SK-N-MC (cell line): ENCODE results near the gene CDC25B.

ENCODE experiments used
- DNase-seq: peaks from one replicate; pipeline ENCODE4 v3.0.0-alpha.2; 2011; ENCODE audit warnings: low read depth, low spot score
- H3K27ac ChIP-seq: fragments of 200-600 bp; sonication (generic); 2 replicates; pipeline ENCODE4 v1.5.1; 2016; ENCODE audit warnings: mixed run types
- H3K36me3 ChIP-seq: fragments of 200-600 bp; sonication (generic); 2 replicates; pipeline ENCODE4 v1.6.1; 2017; ENCODE audit warnings: antibody characterized with exemption, low read length, mixed read lengths; ENCODE audit not compliant: insufficient read depth
- H3K4me3 ChIP-seq: fragments of 200-600 bp; sonication (generic); 2 replicates; pipeline ENCODE4 v1.5.1; 2016
- H3K9ac ChIP-seq: fragments of 200-600 bp; sonication (generic); 2 replicates; pipeline ENCODE4 v1.8.0; 2017; ENCODE audit warnings: mixed run types, mixed read lengths; ENCODE audit not compliant: insufficient read length
- H3K9me3 ChIP-seq: fragments of 200-600 bp; sonication (generic); 2 replicates; pipeline ENCODE4 v1.6.1; 2017; ENCODE audit warnings: low read depth, mild to moderate bottlenecking, antibody characterized with exemption, low read length, moderate library complexity, mixed read lengths
- EZH2 ChIP-seq: fragments of 200-600 bp; sonication (generic); IDR thresholded peaks from one replicate; pipeline ENCODE4 v1.6.1; 2017; ENCODE audit warnings: antibody characterized with exemption
- FOXP2 ChIP-seq: optimal IDR thresholded peaks from 2 replicates; pipeline ENCODE3; 2011; ENCODE audit warnings: mild to moderate bottlenecking, moderate library complexity; ENCODE audit not compliant: insufficient read depth; ENCODE audit errors: extremely low read length, control extremely low read depth
- POLR2AphosphoS5 ChIP-seq: IDR thresholded peaks from 2 replicates; pipeline ENCODE4 v1.6.1; 2012; ENCODE audit warnings: mild to moderate bottlenecking, low read depth, low read length, borderline replicate concordance

Gene CDC25B

DNA sequence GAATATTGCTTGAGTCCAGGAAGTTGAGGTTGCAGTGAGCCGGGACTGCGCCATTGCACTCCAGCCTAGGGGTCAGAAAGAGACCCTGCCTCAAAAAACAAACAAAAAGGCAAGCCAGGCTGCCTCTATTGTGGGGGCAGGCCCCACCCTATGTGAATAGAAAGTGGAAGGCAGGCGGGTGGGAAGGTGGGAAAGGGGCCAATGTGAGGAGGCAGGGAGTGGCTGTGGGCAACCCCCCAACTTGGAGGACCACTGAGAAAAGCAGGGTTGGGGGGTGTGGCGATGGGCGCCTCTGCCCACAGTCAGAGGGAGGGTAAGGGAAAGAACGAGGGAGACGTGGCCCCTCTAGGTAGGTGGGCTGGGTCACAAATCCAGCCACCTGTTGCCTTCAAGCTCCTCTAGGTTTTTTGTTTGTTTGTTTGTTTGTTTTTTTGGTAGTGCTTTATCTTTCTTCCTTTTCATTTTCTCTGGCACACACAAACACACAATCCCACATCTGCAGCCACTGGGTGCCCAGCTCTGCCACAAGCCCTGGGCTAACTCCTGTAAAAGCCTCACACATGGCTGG lies 18.9 kb downstream of the CDC25B start:
- no peak overlapping the region for H3K27ac ChIP-seq

DNA sequence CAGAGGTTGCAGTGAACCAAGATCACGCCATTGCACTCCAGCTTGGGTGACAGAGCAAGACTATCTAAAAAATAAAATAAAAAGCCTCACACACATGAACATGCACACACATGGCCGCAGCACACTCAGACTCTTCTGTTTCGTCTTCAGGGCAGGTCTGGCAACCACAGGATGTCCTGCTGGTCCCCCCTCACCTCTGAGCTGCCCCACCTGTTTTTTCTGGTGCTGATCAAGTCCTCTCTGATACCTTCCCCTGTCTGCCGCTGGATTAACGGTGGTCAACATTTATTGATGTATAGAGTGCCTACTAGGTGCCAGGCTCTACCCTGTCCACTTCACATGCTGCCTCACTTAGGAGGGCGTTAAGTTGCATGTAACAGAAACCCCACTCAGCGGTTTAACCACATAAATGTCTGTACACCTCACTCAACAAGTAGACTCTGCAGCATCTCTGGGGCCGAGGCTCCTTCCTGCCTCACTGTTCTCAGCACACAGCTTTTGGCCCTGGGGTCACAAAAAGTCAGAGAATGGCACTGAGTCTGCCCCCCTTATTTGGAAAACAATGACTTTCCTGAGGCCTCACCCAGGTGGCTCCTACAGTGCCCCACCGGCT lies 19.7 kb downstream of the CDC25B start:
- no peak overlapping the region for H3K9ac ChIP-seq
- no peak for DNase-seq
- TF ChIP-seq FOXP2 (no peak), POLR2AphosphoS5 (no peak), EZH2 (no peak)

More for the DNA sequence above, 18.9 kb downstream of the CDC25B start:
- DNase-seq, result no peak
- Histone ChIP-seq H3K9me3 (no peaks in the 10 kb centered on the region), H3K4me3 (no peak overlapping the region), H3K36me3 (no peaks in the 10 kb centered on the region), H3K9ac (no peak overlapping the region)
- TF ChIP-seq EZH2 (no peak), FOXP2 (no peak), POLR2AphosphoS5 (no peak)

DNA sequence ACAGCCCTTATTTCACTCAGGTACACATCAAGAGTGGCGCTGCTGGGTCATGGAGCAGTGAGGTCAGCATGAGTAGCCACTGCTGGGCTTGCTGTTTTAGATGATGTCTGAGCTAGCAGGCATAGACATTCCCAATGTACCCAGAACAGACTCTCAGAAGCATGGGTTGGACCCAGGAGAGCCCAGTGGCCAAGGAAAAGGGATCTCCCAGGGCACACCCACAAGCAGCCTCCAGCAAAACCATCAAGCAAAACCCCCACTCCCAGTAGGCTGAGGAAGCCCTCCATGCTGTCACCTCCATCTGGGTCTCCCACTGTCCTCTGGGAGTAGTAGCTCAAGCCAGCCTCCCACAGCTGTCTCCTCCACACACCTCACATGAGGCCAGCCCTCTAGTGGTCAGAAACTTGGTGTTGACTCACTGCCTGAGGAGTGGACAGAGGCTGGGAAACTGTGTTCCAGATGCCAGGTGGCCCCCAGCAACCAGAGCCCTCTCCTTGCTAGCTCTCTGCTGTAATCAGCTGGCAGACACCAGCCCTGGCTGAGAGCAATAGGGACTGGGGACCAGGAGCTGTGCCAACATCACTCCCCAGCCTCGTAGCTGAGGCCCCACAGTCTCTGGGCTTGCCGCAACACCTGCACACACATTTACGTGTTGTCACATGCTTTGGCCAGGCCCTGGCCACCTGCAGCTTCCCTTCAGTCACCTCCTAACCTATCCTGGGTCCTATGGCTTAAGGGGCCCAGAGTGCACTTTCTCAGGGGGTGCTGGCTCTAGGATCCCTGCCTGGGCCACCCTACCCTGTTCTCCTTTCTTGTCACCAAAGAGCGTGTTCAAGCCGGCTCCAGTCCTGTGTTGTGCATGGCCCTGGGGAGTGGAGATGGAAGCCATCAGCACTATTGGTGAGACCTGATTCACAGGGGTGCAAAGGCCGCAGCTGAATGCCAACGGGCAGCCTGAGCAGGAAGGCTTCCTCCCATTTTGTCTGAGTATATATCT lies 22.3 kb downstream of the CDC25B start:
- H3K27ac ChIP-seq, result peak overlapping the region; percentile 21

More for the DNA sequence above, 19.7 kb downstream of the CDC25B start:
- Histone ChIP-seq H3K27ac (no peak overlapping the region), H3K36me3 (no peaks in the 10 kb centered on the region), H3K9me3 (no peaks in the 10 kb centered on the region), H3K4me3 (no peak overlapping the region)

DNA sequence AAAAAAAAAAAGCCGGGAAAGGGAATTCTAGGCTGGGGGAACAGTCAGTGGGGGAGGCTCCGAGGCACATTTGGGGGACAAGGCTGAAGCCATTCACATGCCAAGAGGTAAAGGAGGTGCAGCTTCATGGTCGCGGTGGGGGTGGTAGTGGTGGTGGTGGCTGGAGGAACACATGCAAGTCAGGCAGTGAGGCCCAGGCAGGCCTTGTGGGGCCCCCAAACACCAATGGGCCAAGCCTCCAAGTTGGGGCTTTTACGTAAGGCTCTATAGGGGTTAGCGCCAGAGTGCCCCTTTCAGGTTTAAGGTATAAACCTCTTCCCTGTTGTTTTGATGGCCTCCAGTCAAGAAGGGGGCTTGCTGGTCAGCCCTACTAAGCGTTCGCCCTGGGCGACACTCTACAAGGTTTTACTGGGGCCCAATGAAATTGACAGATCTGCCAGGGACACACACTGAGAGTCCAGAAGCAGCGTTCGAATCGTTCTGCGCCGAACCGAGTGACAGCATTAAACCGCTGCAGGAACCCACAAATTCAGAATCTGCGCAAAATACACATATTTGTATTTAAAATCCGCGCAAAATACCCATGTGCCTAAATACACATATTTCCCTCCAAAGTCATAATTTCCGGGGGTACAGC lies 23.4 kb downstream of the CDC25B start:
- Histone ChIP-seq H3K9me3 (no peaks in the 10 kb centered on the region), H3K27ac (peak overlapping the region; percentile 44; the same call in 1 of the 2 replicates)
- no peak for DNase-seq

More for the DNA sequence above, 22.3 kb downstream of the CDC25B start:
- no peak for TF ChIP-seq FOXP2
- no peak for TF ChIP-seq EZH2
- TF ChIP-seq POLR2AphosphoS5, result no peak
- no peak for DNase-seq
- Histone ChIP-seq H3K4me3 (no peak overlapping the region), H3K9me3 (no peaks in the 10 kb centered on the region), H3K9ac (no peak overlapping the region), H3K36me3 (peaks cover 17% of the 10 kb centered on the region)

DNA sequence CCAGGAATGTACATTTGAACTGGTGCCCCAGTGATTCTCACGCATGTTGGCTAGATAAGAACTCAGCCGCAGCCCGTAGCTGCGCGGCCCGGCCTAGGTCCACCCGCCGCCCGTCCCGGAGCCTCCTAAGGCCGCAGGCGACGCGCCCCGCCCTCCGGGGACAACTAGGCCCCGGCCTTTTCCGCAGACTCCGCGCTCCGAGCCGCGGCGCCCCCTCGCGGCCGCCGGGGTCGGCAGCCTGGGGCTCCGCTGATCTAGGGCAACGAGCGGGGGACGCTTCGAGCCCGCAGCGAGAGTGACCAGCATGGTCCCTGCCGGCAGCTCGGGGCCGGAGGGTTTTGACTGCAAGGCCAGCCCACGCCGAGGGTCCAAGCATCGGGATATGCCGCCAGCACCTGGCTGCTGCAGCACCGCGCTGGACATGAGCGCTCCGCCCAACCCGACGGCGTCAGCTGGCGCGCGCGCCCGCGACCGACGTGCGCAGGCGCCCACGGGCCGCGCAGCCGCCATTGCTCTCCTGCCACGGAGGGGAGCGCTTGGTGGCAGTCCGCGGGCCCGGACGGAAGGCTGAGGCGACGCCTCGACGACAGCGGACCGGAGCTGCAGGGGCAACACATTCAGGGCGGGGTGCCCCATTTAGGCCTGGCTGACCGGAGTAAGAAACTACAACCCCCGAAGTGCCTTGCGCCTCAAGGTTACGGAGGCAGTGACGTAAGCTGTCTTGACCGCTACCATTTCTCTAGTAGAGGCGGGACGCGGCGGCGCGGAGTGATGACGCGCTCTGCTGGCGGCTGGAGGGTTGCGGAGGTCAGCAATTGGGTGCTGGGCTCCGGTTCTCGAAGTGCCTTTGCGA lies 24.2 kb downstream of the CDC25B start, which contains the start of gene AP5S1:
AP5S1 (plus strand) TSS at position 500 of the 853 bp plus-strand sequence. CDS start 1,571 bp downstream, outside the sequence.
- Histone ChIP-seq H3K9me3 (no peaks in the 10 kb centered on the region), H3K4me3 (peak within 1 kb of the TSS; percentile 86), H3K9ac (peak within 1 kb of the TSS; percentile 98), H3K36me3 (peaks cover 34% of the 10 kb centered on the region), H3K27ac (peak within 1 kb of the TSS; percentile 96)
- DNase-seq, result peak; percentile 72
- no peak for TF ChIP-seq FOXP2
- TF ChIP-seq EZH2, result no peak
- peak; percentile 63; the same call in 1 of the 2 replicates for TF ChIP-seq POLR2AphosphoS5

More for the DNA sequence above, 23.4 kb downstream of the CDC25B start:
- Histone ChIP-seq H3K4me3 (peak overlapping the region; percentile 86), H3K36me3 (peaks cover 28% of the 10 kb centered on the region), H3K9ac (peak overlapping the region; percentile 98)
- TF ChIP-seq POLR2AphosphoS5 (no peak), FOXP2 (no peak), EZH2 (no peak)

DNA sequence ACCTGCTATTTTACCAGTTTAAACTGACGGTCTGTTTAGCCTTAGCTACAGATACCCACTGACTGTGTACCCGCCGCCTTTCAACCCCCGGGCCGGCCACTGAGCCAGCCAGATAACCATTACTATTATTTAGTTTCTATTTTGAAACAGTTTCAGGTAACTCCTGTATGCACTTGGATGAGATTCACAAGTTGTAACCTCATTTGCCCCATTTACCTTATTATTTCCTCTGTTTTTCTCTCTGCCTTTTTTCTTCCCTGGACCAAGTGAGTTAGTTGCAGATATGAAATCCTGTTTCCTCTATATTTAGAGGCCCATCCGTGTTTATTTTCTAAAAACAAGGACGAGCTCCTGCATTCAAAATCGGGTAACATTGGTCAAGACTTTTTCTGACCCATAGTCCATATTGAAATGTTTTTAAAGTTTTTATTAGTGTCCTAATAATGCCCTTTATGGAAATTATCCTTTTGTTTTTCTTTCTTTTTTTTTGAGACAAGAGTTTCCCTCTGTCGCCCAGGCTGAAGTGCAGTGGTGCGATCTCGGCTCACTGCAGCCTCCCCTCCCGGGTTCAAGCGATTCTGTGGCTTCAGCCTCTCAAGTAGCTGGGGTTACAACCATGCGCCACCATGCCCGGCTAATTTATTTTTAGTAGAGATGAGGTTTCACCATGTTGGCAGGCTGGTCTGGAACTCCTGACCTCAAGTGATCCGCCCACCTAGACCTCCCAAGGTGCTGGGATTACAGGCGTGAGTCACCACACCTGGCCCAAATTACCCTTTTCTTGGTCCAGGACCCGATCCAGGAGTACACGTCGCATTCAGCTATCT lies 25.0 kb downstream of the CDC25B start:
- Histone ChIP-seq H3K27ac (peak overlapping the region; percentile 96), H3K36me3 (peaks cover 38% of the 10 kb centered on the region), H3K9me3 (no peaks in the 10 kb centered on the region), H3K9ac (peak overlapping the region; percentile 98), H3K4me3 (peak overlapping the region; percentile 86)
- DNase-seq, result no peak
- TF ChIP-seq POLR2AphosphoS5, result no peak; the same call in 1 of the 2 replicates
- no peak for TF ChIP-seq EZH2
- TF ChIP-seq FOXP2, result no peak
